ENCODE results near the gene MMD2.

Gene MMD2

DNA sequence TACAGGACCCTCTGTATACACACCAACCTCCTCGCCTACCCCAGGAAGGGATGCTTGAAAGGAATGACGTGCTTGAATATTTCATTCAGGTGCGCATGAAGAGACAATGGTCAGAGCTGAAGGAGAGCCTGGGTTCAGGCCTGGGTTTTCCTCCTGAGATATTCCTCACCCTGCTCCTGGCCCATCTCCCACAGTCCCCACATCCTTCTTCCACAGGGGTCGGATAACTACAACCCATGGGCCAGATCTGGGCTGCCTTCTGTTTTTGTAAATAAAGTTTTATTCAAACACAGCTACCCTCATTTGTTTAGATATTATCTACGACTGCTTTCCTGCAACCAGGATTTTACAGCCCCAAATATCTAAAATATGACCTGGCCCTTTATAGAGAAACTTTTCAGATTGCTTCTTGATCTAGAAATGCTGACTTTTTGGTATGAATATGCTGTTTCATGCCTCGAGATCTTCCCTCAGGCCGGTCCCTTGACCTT is 73.6 kb downstream of the MMD2 start:
- TF ChIP-seq CREB1 (IDR thresholded peaks at IDR 0.05; ENCODE audit: low read depth) (no peak), EGR1 (IDR thresholded peaks at IDR 0.05) (no peak), NFIC (IDR thresholded peaks at IDR 0.05) (no peak), ZBTB7A (IDR thresholded peaks at IDR 0.05; ENCODE audit: low read depth) (no peak), USF1 (IDR thresholded peaks at IDR 0.05) (no peak), TAF1 (IDR thresholded peaks at IDR 0.05; ENCODE audit: low read depth) (no peak), TEAD4 (IDR thresholded peaks at IDR 0.05) (no peak), TCF12 (IDR thresholded peaks at IDR 0.05; ENCODE audit: low read depth) (no peak), CEBPB (IDR thresholded peaks at IDR 0.05) (no peak), EP300 (IDR thresholded peaks at IDR 0.05; ENCODE audit: borderline replicate concordance) (no peak), RAD21 (IDR thresholded peaks at IDR 0.05; ENCODE audit: low read depth) (no peak), FOXM1 (IDR thresholded peaks at IDR 0.05; ENCODE audit: borderline replicate concordance, low read depth) (no peak), YY1 (IDR thresholded peaks at IDR 0.05; ENCODE audit: low read depth) (no peak)
- TF ChIP-seq, protein P1, sequence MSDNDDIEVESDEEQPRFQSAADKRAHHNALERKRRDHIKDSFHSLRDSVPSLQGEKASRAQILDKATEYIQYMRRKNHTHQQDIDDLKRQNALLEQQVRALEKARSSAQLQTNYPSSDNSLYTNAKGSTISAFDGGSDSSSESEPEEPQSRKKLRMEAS (IDR thresholded peaks at IDR 0.05), result no peak
- TF ChIP-seq, protein P2, sequence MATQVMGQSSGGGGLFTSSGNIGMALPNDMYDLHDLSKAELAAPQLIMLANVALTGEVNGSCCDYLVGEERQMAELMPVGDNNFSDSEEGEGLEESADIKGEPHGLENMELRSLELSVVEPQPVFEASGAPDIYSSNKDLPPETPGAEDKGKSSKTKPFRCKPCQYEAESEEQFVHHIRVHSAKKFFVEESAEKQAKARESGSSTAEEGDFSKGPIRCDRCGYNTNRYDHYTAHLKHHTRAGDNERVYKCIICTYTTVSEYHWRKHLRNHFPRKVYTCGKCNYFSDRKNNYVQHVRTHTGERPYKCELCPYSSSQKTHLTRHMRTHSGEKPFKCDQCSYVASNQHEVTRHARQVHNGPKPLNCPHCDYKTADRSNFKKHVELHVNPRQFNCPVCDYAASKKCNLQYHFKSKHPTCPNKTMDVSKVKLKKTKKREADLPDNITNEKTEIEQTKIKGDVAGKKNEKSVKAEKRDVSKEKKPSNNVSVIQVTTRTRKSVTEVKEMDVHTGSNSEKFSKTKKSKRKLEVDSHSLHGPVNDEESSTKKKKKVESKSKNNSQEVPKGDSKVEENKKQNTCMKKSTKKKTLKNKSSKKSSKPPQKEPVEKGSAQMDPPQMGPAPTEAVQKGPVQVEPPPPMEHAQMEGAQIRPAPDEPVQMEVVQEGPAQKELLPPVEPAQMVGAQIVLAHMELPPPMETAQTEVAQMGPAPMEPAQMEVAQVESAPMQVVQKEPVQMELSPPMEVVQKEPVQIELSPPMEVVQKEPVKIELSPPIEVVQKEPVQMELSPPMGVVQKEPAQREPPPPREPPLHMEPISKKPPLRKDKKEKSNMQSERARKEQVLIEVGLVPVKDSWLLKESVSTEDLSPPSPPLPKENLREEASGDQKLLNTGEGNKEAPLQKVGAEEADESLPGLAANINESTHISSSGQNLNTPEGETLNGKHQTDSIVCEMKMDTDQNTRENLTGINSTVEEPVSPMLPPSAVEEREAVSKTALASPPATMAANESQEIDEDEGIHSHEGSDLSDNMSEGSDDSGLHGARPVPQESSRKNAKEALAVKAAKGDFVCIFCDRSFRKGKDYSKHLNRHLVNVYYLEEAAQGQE (IDR thresholded peaks at IDR 0.05; ENCODE audit: low read depth), result no peak

GRCh38 chr7:4884164-4884563 is 74.8 kb downstream of the MMD2 start:
- no peak for TF ChIP-seq RAD21 (IDR thresholded peaks at IDR 0.05; ENCODE audit: low read depth)
- TF ChIP-seq CREB1 (IDR thresholded peaks at IDR 0.05; ENCODE audit: low read depth), result no peak
- no peak for TF ChIP-seq YY1 (IDR thresholded peaks at IDR 0.05; ENCODE audit: low read depth)
- TF ChIP-seq TEAD4 (IDR thresholded peaks at IDR 0.05), result no peak
- TF ChIP-seq NFIC (IDR thresholded peaks at IDR 0.05), result no peak
- TF ChIP-seq ZBTB7A (IDR thresholded peaks at IDR 0.05; ENCODE audit: low read depth), result no peak
- TF ChIP-seq EP300 (IDR thresholded peaks at IDR 0.05; ENCODE audit: borderline replicate concordance), result no peak
- TF ChIP-seq TCF12 (IDR thresholded peaks at IDR 0.05; ENCODE audit: low read depth), result no peak

DNA sequence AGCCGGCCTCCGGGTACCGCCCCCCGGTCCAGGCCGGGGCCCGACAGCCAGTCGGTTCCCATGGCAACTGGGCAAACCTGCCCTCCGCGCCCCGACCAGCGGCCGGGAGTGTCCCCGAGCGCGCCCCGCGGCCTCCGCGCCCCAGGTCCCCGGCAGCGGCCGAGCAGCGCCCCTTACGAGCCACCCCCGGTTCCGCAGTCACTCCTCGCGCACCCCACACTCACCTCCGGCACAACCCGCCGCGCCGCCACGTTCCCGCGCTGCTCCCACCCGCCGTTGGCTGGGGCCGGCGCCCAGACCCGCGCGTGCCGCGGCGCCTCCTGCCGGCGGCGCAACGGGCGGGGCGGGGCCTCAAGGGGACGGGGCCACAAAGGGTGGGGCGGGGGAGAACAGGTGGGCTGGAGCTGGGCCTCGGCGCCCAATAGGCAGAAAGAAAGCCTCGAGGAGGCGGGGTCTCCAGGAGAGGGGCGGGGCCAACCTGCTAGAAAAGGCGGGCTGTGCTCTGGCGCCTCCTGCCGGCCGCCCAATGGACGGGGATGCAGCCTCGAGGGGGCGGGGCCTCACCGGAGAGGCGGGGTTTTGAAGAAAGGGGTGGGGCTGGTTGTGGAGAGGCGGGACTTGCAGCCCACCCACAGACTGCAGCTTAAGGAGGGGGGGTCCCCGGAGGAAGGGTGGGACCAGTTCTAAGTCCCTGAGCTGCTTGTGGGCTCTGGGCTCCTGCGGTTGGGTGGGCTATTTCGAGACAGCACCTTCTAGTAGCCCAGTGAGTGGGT is 75.4 kb downstream of the MMD2 start, which contains the start of gene RADIL:
TSS of gene RADIL (minus strand) at position 345 of the 773 bp plus-strand sequence. CDS start 5,577 bp downstream, outside the sequence.
- no peak for TF ChIP-seq EGR1 (IDR thresholded peaks at IDR 0.05)
- TF ChIP-seq CEBPB (IDR thresholded peaks at IDR 0.05), result no peak
- TF ChIP-seq ZBTB7A (IDR thresholded peaks at IDR 0.05; ENCODE audit: low read depth), result 0 out of 2 replicates have a peak, but pooled peaks have one; percentile 60
- TF ChIP-seq RAD21 (IDR thresholded peaks at IDR 0.05; ENCODE audit: low read depth), result peak; percentile 55; the same call in 1 of the 2 replicates

DNA sequence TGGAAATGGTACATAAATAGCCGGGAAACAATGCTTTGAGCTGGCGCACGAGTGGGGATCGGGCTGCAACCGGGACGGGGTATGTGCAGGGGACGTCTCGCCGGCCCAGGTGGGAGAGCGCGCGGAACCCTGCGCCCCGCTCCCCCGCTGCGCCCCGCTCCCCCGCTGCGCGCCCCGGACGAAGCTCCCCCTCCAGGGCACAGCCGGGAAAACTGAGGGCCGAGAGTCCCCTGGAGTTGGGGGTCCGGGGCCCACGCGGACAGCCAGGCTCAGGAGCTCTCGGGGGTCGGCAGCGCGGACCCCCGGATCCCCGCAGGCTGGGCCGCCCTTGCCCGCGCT is 76.0 kb downstream of the MMD2 start:
- TF ChIP-seq FOXM1 (IDR thresholded peaks at IDR 0.05; ENCODE audit: borderline replicate concordance, low read depth) (no peak), ZBTB7A (IDR thresholded peaks at IDR 0.05; ENCODE audit: low read depth) (peak; percentile 86)
- TF ChIP-seq, protein P2 (IDR thresholded peaks at IDR 0.05; ENCODE audit: low read depth), result no peak

DNA sequence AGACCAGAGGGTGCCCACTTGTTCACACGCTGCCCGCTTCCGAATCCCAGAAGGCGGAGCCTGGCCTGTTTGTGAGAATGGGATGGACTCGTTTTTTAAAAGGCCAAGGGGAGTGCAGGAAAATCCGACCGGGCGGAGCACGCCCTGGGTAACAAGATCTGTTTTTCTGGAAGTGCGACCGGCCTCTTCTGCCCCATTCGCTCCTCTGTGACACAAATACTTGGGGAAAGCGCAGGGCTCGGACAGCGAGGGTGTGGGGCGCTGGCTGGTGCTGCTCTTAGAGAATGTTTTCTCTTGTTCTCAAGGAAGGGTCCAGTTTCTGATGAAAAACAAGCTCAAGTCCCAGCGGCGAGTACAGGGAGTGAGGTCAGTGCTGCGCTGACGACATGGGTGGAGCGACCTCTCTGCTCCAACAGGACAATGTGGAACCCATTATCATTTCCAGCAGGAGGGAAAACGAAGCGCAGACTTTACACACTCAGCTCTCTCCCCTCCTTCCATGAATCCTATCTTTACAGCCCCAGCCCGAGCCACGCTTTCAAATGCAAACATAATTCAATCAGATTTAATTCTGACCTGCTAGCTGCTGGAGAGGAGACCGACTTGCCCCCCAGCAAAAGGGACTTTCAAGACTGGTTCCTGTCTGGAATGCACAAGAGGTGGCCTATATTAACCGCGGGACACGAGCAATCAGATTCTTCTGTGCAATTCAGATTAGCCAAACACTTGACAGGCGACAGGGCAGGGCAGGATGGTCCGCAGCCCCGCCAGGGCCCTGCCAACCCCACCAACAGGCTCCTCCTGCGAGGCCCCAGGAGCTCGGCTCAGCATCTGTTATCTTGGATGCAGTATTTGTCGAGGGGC is 76.6 kb downstream of the MMD2 start:
- TF ChIP-seq USF1 (IDR thresholded peaks at IDR 0.05), result no peak
- no peak for TF ChIP-seq TAF1 (IDR thresholded peaks at IDR 0.05; ENCODE audit: low read depth)
- TF ChIP-seq RAD21 (IDR thresholded peaks at IDR 0.05; ENCODE audit: low read depth), result no peak
- TF ChIP-seq YY1 (IDR thresholded peaks at IDR 0.05; ENCODE audit: low read depth), result no peak
- no peak for TF ChIP-seq FOXM1 (IDR thresholded peaks at IDR 0.05; ENCODE audit: borderline replicate concordance, low read depth)

DNA sequence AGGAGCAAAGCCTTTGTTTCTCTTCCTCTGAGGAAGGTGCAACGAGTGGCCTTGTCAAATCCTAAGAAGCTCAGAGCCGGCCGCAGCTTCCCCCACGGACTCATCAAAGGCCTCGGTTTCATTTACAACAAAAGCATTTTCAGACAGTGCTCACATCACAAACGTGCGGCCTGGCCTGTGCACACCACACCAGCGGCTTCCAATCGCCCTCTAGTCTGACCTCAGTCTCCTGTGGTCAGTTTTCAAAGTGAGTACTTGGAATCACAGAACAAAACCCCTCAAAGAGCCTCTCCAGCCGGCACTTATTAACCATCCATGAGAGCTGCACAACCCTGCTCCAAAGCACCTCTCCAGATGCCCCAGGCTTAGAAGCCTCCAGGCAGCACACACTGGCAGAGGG is 78.8 kb downstream of the MMD2 start:
- TF ChIP-seq CREB1 (IDR thresholded peaks at IDR 0.05; ENCODE audit: low read depth) (no peak), NFIC (IDR thresholded peaks at IDR 0.05) (no peak), EP300 (IDR thresholded peaks at IDR 0.05; ENCODE audit: borderline replicate concordance) (no peak), FOXM1 (IDR thresholded peaks at IDR 0.05; ENCODE audit: borderline replicate concordance, low read depth) (no peak), RAD21 (IDR thresholded peaks at IDR 0.05; ENCODE audit: low read depth) (no peak), ZBTB7A (IDR thresholded peaks at IDR 0.05; ENCODE audit: low read depth) (no peak), TEAD4 (IDR thresholded peaks at IDR 0.05) (no peak), EGR1 (IDR thresholded peaks at IDR 0.05) (no peak), CEBPB (IDR thresholded peaks at IDR 0.05) (no peak), TCF12 (IDR thresholded peaks at IDR 0.05; ENCODE audit: low read depth) (no peak), USF1 (IDR thresholded peaks at IDR 0.05) (no peak), YY1 (IDR thresholded peaks at IDR 0.05; ENCODE audit: low read depth) (no peak), TAF1 (IDR thresholded peaks at IDR 0.05; ENCODE audit: low read depth) (no peak)
- TF ChIP-seq, protein P1 (IDR thresholded peaks at IDR 0.05), result no peak
- TF ChIP-seq, protein P2 (IDR thresholded peaks at IDR 0.05; ENCODE audit: low read depth), result no peak
